ENCODE measurements around the gene UACA.

Gene UACA

GRCh38 chr15:70615435-70616310 lies 147.7 kb downstream of the UACA start:
- Mint-ChIP-seq H3K4me1 (no peaks in the 10 kb centered on the region), H3K27me3 (peaks cover 41% of the 10 kb centered on the region), H3K9me3 (no peaks in the 10 kb centered on the region), H3K27ac (no peak overlapping the region), H3K36me3 (no peaks in the 10 kb centered on the region), H3K4me3 (no peak overlapping the region)
- CTCF ChIA-PET, result interaction anchor here (0.8 kb wide), 1 partner anchor 18 kb away, joined by 3 read pairs; no protein-coding TSS in a partner anchor
- no peak for DNase-seq

GRCh38 chr15:70614221-70614620 lies 149.1 kb downstream of the UACA start:
- Mint-ChIP-seq H3K4me3 (no peak overlapping the region), H3K36me3 (no peaks in the 10 kb centered on the region), H3K27ac (no peak overlapping the region), H3K4me1 (no peaks in the 10 kb centered on the region), H3K9me3 (no peaks in the 10 kb centered on the region), H3K27me3 (peaks cover 42% of the 10 kb centered on the region)
- CTCF ChIA-PET, result no interaction called here
- DNase-seq, result no peak

- H3K27me3 Mint-ChIP-seq, result peaks cover 43% of the 10 kb centered on the region
- no peak overlapping the region for H3K4me3 Mint-ChIP-seq
- no peaks in the 10 kb centered on the region for H3K4me1 Mint-ChIP-seq
- H3K27ac Mint-ChIP-seq, result no peak overlapping the region
- no peaks in the 10 kb centered on the region for H3K9me3 Mint-ChIP-seq
- H3K36me3 Mint-ChIP-seq, result no peaks in the 10 kb centered on the region
- no peak for DNase-seq
- CTCF ChIA-PET, result no interaction called here
Measured at GRCh38 chr15:70613271-70613670, 150.1 kb downstream of the UACA start.

- Mint-ChIP-seq H3K36me3 (no peaks in the 10 kb centered on the region), H3K4me3 (no peak overlapping the region), H3K4me1 (no peaks in the 10 kb centered on the region), H3K27me3 (peaks cover 48% of the 10 kb centered on the region), H3K9me3 (no peaks in the 10 kb centered on the region), H3K27ac (no peak overlapping the region)
- CTCF ChIA-PET, result no interaction called here
- no peak for DNase-seq
Measured at GRCh38 chr15:70611286-70611685, 152.1 kb downstream of the UACA start.

GRCh38 chr15:70610541-70610940 lies 152.8 kb downstream of the UACA start:
- CTCF ChIA-PET, result no interaction called here
- peaks cover 48% of the 10 kb centered on the region for H3K27me3 Mint-ChIP-seq
- no peaks in the 10 kb centered on the region for H3K9me3 Mint-ChIP-seq
- no peak overlapping the region for H3K4me3 Mint-ChIP-seq
- no peaks in the 10 kb centered on the region for H3K36me3 Mint-ChIP-seq
- DNase-seq, result no peak
- H3K4me1 Mint-ChIP-seq, result no peaks in the 10 kb centered on the region
- H3K27ac Mint-ChIP-seq, result no peak overlapping the region

- CTCF ChIA-PET, result no interaction called here
- H3K27me3 Mint-ChIP-seq, result peaks cover 47% of the 10 kb centered on the region
- H3K9me3 Mint-ChIP-seq, result no peaks in the 10 kb centered on the region
- no peak for DNase-seq
- no peak overlapping the region for H3K27ac Mint-ChIP-seq
- no peak overlapping the region for H3K4me3 Mint-ChIP-seq
- no peaks in the 10 kb centered on the region for H3K36me3 Mint-ChIP-seq
- H3K4me1 Mint-ChIP-seq, result no peaks in the 10 kb centered on the region
Measured at GRCh38 chr15:70609889-70610288, 153.5 kb downstream of the UACA start.

- no peak overlapping the region for H3K27ac Mint-ChIP-seq
- H3K4me1 Mint-ChIP-seq, result no peaks in the 10 kb centered on the region
- no peak for DNase-seq
- no peaks in the 10 kb centered on the region for H3K9me3 Mint-ChIP-seq
- H3K36me3 Mint-ChIP-seq, result no peaks in the 10 kb centered on the region
- H3K4me3 Mint-ChIP-seq, result no peak overlapping the region
- CTCF ChIA-PET, result interaction anchor here (0.7 kb wide), 1 partner anchor 16 kb away, joined by 4 read pairs; no protein-coding TSS in a partner anchor
- peaks cover 42% of the 10 kb centered on the region for H3K27me3 Mint-ChIP-seq
Measured at GRCh38 chr15:70608144-70608543, 155.2 kb downstream of the UACA start.

GRCh38 chr15:70605606-70606410 lies 157.6 kb downstream of the UACA start:
- no peak overlapping the region for H3K4me3 Mint-ChIP-seq
- H3K27ac Mint-ChIP-seq, result no peak overlapping the region
- DNase-seq, result no peak
- no peaks in the 10 kb centered on the region for H3K9me3 Mint-ChIP-seq
- H3K27me3 Mint-ChIP-seq, result peaks cover 37% of the 10 kb centered on the region
- no peaks in the 10 kb centered on the region for H3K36me3 Mint-ChIP-seq
- H3K4me1 Mint-ChIP-seq, result no peaks in the 10 kb centered on the region
- CTCF ChIA-PET, result interaction anchor here (1.2 kb wide), 1 partner anchor 37 kb away, joined by 3 read pairs; no protein-coding TSS in a partner anchor

- H3K27ac Mint-ChIP-seq, result no peak overlapping the region
- H3K36me3 Mint-ChIP-seq, result no peaks in the 10 kb centered on the region
- H3K4me1 Mint-ChIP-seq, result no peaks in the 10 kb centered on the region
- CTCF ChIA-PET, result interaction anchor here (1.2 kb wide), 1 partner anchor 36 kb away, joined by 3 read pairs; no protein-coding TSS in a partner anchor
- no peak for DNase-seq
- H3K9me3 Mint-ChIP-seq, result no peaks in the 10 kb centered on the region
- H3K27me3 Mint-ChIP-seq, result peaks cover 33% of the 10 kb centered on the region
- H3K4me3 Mint-ChIP-seq, result no peak overlapping the region
Measured at GRCh38 chr15:70604666-70605315, 158.6 kb downstream of the UACA start.
